HCT116 (cell line): ENCODE data around the gene ZNF213.

Experiments
- EGR1 ChIP-seq: IDR thresholded peaks from 2 replicates; pipeline ENCODE4 v1.6.1; 2012; ENCODE audit warnings: low read depth
- ELF1 ChIP-seq: IDR thresholded peaks from 2 replicates; pipeline ENCODE4 v1.6.1; 2012; ENCODE audit warnings: low read depth, borderline replicate concordance
- FOSL1 ChIP-seq: IDR thresholded peaks from 2 replicates; pipeline ENCODE4 v1.6.1; 2012; ENCODE audit warnings: low read depth
- JUND ChIP-seq: IDR thresholded peaks from 2 replicates; pipeline ENCODE4 v1.6.1; 2012
- POLR2A ChIP-seq: IDR thresholded peaks from 2 replicates; pipeline ENCODE4 v1.7.0; 2011; ENCODE audit warnings: borderline replicate concordance; ENCODE audit not compliant: insufficient read depth, insufficient read length; ENCODE audit errors: extremely low read depth
- RAD21 ChIP-seq: IDR thresholded peaks from 2 replicates; pipeline ENCODE4 v1.6.1; 2012; ENCODE audit warnings: low read depth, mild to moderate bottlenecking
- SP1 ChIP-seq: IDR thresholded peaks from 2 replicates; pipeline ENCODE4 v1.6.1; 2012; ENCODE audit warnings: low read depth
- TCF7L2 ChIP-seq: IDR thresholded peaks from 2 replicates; pipeline ENCODE4 v1.7.0; 2011; ENCODE audit warnings: borderline replicate concordance, inconsistent platforms; ENCODE audit not compliant: insufficient read depth, insufficient read length; ENCODE audit errors: extremely low read depth
- YY1 ChIP-seq: IDR thresholded peaks from 2 replicates; pipeline ENCODE4 v1.6.1; 2011; ENCODE audit warnings: low read length, low read depth, moderate library complexity, mild to moderate bottlenecking; ENCODE audit not compliant: insufficient replicate concordance; ENCODE audit errors: extremely low read depth
- TF ChIP-seq, protein P1 (sequence below), 3 experiments: fragments of 200-600 bp in 1 of 3; sonication (generic) in 1 of 3; IDR thresholded peaks in 2 of 3; conservative IDR thresholded peaks in 1 of 3; 2 replicates each; pipeline ENCODE4 v1.5.1; 2012 to 2017; ENCODE audit warnings: low read depth in 2 of 3, low read length in 2 of 3, antibody characterized with exemption in 1 of 3, borderline replicate concordance in 1 of 3, control low read depth in 1 of 3, mild to moderate bottlenecking in 1 of 3, mixed read lengths in 1 of 3, mixed run types in 1 of 3, moderate library complexity in 1 of 3; ENCODE audit not compliant: insufficient read depth in 1 of 3
- TF ChIP-seq, protein P2 (sequence below): IDR thresholded peaks from 2 replicates; pipeline ENCODE4 v1.6.1; 2012; ENCODE audit warnings: low read depth
- TF ChIP-seq, protein P3 (sequence below): IDR thresholded peaks from 2 replicates; pipeline ENCODE4 v1.6.1; 2012

DNA sequence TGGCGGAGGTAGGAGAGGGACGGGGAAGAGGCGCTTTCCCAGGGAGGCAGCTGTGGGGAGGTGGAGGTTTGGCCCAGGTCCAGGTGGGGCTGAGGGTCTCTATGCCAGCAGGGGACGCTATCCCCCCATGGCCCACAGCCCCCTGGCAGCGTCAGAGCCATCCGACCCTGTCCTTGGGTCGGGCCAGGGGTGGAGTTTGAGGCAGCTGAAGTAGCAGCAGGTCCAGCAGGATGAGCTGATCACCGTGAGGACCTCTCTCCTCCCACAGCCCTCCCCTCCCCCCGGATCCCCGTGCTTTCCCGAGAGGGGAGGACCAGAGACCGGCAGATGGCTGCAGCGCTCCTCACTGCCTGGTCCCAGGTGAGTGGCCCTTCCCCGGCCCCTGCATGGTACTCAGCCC lies 19.3 kb upstream of the ZNF213 start:
- no peak for TF ChIP-seq FOSL1
- no peak for TF ChIP-seq JUND
- TF ChIP-seq, protein P1, sequence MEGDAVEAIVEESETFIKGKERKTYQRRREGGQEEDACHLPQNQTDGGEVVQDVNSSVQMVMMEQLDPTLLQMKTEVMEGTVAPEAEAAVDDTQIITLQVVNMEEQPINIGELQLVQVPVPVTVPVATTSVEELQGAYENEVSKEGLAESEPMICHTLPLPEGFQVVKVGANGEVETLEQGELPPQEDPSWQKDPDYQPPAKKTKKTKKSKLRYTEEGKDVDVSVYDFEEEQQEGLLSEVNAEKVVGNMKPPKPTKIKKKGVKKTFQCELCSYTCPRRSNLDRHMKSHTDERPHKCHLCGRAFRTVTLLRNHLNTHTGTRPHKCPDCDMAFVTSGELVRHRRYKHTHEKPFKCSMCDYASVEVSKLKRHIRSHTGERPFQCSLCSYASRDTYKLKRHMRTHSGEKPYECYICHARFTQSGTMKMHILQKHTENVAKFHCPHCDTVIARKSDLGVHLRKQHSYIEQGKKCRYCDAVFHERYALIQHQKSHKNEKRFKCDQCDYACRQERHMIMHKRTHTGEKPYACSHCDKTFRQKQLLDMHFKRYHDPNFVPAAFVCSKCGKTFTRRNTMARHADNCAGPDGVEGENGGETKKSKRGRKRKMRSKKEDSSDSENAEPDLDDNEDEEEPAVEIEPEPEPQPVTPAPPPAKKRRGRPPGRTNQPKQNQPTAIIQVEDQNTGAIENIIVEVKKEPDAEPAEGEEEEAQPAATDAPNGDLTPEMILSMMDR (IDR thresholded peaks at IDR 0.05 in 2 of 3, conservative IDR thresholded peaks at IDR 0.05 in 1 of 3; ENCODE audit: borderline replicate concordance in 1 of 3, insufficient read depth in 1 of 3, low read depth in 2 of 3, low read length in 2 of 3), result no peak
- TF ChIP-seq ELF1, result no peak
- no peak for TF ChIP-seq EGR1
- TF ChIP-seq, protein P2, sequence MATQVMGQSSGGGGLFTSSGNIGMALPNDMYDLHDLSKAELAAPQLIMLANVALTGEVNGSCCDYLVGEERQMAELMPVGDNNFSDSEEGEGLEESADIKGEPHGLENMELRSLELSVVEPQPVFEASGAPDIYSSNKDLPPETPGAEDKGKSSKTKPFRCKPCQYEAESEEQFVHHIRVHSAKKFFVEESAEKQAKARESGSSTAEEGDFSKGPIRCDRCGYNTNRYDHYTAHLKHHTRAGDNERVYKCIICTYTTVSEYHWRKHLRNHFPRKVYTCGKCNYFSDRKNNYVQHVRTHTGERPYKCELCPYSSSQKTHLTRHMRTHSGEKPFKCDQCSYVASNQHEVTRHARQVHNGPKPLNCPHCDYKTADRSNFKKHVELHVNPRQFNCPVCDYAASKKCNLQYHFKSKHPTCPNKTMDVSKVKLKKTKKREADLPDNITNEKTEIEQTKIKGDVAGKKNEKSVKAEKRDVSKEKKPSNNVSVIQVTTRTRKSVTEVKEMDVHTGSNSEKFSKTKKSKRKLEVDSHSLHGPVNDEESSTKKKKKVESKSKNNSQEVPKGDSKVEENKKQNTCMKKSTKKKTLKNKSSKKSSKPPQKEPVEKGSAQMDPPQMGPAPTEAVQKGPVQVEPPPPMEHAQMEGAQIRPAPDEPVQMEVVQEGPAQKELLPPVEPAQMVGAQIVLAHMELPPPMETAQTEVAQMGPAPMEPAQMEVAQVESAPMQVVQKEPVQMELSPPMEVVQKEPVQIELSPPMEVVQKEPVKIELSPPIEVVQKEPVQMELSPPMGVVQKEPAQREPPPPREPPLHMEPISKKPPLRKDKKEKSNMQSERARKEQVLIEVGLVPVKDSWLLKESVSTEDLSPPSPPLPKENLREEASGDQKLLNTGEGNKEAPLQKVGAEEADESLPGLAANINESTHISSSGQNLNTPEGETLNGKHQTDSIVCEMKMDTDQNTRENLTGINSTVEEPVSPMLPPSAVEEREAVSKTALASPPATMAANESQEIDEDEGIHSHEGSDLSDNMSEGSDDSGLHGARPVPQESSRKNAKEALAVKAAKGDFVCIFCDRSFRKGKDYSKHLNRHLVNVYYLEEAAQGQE, result no peak
- no peak for TF ChIP-seq POLR2A
- no peak for TF ChIP-seq YY1
- TF ChIP-seq TCF7L2, result no peak
- no peak for TF ChIP-seq RAD21
- no peak for TF ChIP-seq SP1
- TF ChIP-seq, protein P3, sequence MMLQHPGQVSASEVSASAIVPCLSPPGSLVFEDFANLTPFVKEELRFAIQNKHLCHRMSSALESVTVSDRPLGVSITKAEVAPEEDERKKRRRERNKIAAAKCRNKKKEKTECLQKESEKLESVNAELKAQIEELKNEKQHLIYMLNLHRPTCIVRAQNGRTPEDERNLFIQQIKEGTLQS, result no peak
